CD4-positive, alpha-beta T cell treated with Interleukin-4 for 1 hour (primary cell): ENCODE data around the gene TMIGD3.
"Not testable (repeated sequence)": the region's sequence is repeated elsewhere in the genome, so short reads cannot be mapped to it uniquely, and the experiment has no call there.

Source experiments
- DNase-seq, 2 donors: peaks; one replicate each; pipeline ENCODE4 v3.0.0-alpha.2; 2020 to 2022

The TMIGD3 gene

GRCh38 chr1:111503585-111504060 lies at the start of gene TMIGD3, which contains the start of gene ADORA3:
Gene TMIGD3 (minus strand): TSS chr1:111503633. CDS start chr1:111503354, 279 bp downstream.
Gene ADORA3 (minus strand): TSS chr1:111503633. CDS start chr1:111503354, 279 bp downstream.
- DNase-seq = peak; percentile 34 to 41

DNA sequence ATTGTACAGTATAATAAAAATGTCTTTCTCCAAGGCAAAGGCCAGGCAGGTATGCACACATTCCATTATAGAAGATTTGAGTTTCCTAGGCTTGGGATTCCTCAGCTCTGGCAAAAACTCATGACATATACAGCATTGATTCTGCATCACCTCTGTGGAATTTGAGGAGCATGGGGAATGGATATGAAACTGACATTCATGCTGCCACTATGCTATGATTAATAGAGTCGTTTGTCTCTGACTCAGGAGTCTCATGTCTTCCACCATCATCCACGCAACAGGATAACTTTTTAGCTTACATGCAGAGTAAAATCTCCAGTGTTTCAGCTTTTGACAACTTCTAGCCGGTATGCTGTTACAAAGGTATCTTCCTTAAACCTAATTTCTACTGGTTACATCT lies 49.8 kb upstream of the TMIGD3 start:
- DNase-seq = no peak

GRCh38 chr1:111552587-111552986 lies 49.2 kb upstream of the TMIGD3 start:
- DNase-seq = no peak

- no peak for DNase-seq
Measured at GRCh38 chr1:111551623-111552411, 48.4 kb upstream of the TMIGD3 start.

- not testable (repeated sequence) for DNase-seq
Measured at GRCh38 chr1:111547786-111548185, 44.4 kb upstream of the TMIGD3 start.

DNA sequence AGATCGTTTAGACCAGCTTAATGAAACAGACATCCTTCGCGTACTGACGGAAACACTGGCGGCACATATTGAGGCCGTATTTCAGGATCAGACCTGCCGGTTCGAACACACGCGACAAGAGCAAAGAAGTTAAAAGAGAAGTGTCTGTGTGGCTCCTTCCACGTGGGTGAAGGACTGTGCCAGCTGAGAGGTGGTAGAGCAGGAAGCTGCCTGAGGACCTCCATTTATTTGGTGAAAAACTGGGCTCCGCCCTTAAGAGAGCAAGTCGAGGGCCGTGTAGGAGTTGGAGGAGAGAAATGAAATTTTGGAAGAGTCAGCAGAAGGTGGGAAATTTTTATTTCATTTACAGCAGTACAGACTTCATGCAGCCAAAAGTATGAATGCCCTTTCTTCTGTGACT lies 38.8 kb upstream of the TMIGD3 start:
- no peak for DNase-seq

DNA sequence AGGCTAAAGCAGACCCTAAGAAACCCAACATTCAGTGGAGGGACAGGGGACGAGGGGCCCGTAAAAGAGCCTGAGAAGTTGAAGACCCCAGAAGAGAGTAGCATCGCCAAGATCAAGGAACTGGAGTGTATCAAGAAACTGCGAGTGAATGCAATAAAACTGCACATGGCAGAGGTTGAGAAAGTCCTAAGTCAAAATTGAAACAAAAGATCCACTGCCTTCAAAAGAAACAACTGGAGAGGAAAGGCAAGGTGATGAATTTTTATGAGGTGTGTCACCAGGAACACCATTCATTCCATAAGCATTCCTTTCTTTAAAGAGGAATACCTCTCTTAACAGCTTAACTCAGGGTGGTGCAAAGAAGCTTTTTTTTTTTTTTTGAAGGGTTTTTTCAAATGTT lies 38.3 kb upstream of the TMIGD3 start:
- no peak for DNase-seq

GRCh38 chr1:111540928-111541327 lies 37.5 kb upstream of the TMIGD3 start:
- DNase-seq = no peak

GRCh38 chr1:111538343-111539025 lies 35.1 kb upstream of the TMIGD3 start:
- DNase-seq = no peak

DNA sequence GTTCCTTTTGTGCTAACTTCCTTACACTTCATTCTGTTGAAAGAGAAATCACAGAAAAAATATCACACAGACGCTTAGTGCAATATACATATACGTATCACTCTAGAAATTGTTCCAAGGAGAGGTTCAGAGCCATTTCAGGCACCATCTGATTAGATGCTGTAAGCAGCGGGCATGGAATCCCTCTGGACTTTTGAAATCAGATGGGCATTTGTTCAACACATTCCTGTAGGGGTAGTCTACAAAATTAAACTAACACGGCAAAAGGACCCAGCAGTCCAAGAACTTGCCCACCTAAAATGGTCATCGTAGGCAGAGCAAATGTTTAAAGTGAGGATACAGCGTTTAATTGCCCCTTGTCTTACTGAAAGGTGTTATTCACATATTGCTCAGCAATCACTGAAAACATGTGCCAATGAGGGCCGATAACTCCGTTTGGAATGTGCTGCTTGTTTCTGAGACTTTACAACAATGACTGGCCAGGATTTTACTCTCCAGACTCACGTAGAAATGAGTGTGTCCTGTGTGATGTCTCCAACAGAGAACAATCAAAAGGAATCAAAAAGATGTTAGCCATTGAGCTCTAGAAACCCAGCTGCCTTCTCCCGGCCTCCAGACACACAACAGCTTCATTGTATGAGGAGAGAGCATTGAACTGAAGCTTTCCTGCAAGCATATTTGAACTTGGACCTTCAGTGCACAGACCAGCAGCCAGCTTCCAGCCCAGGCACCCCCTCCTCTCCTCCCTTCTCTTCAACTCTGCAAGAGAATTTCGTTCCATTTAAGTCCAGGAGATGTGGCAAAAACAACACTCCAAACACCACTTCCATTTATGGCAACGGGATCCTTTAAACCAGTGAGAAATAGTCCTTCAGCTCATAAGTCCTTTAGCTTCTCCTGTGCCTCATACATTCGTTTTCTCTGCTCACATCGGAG lies 32.1 kb upstream of the TMIGD3 start:
- no peak for DNase-seq

DNA sequence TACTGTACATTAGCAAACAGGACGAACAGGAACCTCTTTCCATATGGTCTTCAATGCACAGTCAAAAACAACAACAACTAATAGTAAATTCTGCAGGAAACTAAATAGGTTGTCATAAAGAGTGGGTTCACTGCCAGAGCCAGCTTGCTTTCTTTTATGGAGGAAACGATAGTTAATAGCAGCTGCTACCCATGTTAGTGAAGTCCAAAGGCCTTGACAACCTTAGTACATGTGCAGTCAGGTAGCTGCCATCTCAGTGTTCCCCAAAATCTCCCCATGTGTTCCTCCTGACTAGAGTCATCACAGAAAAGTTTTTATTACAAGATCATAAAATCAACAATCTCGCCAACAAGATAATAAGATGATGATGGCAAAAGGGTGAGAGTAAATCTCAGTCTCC lies 16.6 kb upstream of the TMIGD3 start:
- DNase-seq = no peak

DNA sequence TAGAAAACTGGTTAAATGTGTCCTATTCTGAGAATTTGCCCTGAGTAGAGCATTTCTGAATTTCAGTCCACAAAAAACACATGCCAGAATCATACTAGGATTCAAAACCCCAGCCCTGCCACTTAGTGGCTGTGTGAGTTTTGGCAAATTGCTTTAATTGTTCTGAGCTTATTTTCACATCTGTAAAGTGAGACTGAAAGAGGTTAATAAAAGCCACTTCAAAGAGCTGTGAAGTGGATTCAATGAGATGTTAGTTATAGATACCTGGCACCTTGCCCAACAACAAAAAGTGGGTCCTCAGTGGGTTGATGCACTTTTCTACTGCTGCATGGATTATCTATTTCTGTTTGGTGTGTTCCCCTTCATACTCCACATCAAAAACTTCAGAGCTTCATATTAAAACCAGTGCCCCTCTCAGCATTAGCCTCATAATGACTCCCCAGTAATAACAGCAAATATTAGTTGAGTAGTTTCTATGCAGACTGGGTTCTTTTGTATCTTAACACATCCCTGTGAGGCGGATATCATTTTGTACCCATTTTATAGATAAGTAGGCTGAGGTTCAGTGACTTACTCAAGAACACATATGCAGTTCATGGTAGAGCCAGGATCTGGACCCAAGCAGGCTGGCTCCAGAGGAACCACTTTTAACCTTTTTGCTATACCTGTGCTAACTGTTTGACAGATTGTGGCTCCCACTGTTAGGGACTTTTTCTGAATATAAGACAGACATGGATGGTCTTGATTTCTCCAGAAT lies 14.2 kb upstream of the TMIGD3 start:
- peak in 1 of 2 donors; percentile 54 for DNase-seq

DNA sequence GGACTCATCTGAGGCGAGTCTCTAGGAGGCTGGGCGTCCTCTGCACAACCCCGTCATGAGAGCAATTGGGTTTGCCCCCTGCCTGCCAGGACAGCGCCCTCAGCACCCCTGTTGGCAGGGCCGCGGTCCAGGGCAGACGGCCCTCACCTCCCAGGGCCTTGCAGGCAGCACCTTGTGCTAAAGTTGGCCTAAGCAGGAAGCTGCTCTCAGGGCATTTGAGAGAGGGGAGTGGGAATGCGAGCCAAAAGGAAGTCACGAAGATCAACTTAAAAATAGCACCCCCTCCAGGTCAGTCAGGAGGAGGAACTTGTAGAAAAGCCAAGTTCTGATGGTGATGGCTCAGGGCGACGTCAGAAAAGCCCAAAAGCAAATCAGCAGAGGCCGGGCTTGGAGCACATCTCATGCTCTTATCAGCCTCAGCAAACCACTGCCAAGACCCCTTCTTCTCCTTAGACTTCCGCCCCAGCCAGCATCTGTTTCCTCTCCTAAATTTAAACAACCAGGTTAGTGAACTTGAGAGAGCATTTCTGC lies 12.6 kb upstream of the TMIGD3 start:
- peak; percentile 47 to 69 for DNase-seq

DNA sequence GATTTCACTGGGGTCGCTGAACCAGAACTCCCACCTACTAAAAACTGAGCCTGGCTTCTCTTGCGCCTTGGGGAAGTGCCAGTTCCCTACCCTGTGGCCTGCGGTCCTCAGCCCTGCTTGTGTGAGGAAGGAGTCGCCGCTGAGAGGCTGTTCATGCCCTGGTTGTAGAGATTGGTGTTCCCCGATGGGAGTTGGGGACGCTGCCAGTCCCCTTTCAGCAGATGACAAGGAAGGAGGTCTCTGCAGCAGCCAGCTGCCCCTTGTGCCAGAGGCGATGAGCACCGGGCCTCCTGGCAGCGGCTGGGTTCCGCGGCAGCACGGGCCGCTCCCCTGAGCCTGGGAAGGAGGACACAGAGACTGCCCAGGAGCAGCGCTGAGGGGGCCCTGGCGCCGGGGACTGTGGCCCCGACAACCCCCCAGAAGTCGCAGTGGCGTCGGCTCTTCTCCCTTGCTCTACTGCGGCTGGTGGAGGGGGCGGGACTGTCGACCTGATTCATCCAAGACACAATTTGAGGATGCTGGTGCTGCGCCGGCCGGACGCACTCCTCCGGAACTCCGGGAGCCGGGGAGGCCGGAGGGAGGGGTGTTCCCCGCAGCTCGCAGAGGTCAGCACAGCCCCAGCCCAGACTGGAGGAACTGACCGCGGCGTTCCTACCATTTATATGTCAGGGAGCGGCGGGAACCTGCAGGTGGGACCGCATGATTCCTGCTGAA lies 12.0 kb upstream of the TMIGD3 start:
- DNase-seq = peak in 1 of 2 donors; percentile 26

GRCh38 chr1:111513410-111514020 lies 10.1 kb upstream of the TMIGD3 start:
- DNase-seq = no peak

DNA sequence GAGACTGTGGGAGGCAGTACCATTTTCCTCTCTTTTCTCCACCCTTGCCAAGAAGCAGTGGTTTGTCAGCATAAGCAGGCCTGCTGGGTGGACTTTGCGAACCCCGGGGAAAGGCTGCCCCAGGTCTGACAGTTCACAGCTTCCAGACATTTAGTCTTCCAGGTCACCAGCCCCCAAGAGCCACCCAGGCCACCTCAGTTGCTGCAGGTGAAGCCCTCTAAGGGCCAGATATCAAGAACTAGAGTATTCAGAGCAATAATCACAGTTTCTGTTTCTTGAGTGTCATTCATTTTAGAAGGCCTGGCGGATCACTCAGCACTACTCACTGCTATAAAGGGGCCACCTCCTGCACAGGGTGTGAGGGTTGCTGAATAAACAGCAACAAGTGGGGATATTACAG lies 9.5 kb upstream of the TMIGD3 start:
- no peak for DNase-seq

DNA sequence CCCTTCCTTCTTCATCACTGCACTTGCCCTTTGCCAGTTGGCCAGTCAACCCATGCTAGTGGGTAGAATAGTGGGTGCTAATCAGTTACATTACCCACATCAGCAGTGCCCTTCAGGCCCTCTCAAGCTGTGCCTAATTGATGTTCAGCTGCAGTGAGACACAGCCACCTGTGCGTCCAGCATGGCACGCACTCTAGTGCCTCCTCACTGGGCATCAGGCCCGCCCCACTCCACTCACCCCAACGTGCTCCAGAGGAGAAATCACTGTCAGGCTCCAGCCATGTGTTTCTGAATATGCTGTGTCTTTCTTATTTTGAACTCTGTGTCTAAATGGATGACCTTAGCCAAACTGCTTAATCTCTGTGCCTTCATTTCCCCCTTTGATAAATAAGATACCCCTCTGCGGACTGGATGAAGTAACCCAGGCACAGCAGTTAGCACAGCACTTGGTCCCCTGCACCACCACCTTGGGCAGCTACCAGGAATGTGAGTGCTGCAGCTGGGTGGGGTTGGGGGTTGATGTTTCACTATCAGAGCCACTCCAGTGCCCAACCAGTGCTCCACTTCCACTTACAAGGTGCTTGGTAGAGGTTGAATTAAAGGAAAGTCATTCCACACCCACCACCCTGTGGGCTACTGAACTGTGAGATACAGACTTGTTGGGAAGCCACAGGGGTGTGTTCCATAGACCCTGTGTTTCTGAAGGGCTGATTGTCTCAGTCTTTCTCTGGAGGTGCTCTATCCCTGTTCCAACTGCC lies 8.9 kb upstream of the TMIGD3 start:
- DNase-seq = no peak

GRCh38 chr1:111511370-111511769 lies 7.9 kb upstream of the TMIGD3 start:
- DNase-seq = peak in 1 of 2 donors; percentile 49

DNA sequence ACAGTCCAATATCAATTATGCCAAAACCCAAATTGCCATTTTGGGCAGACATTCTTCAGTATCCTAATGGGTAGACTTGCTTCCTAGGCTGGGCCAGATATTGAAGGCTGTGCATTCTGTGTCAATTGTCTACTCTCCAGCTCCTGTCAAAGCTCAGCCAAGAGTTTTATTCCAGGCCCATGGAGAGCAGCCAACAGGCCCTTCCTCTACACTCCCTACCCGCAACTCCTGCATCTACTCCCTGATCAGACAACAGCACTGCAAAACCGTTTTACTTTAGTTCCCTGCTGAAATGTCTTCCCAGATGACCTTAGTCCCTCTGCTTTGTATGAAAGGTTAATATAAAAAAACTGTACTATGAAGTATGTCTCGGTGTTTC lies 6.6 kb upstream of the TMIGD3 start:
- DNase-seq = no peak
